ENCODE results near the gene MEIS1. TPM values are rescaled to one million over a fixed set of nuclear protein-coding genes. Genes with fewer than 3 reads are reported as not detected.

The MEIS1 gene
- total RNA-seq, 1 experiment from 2014 or later, result 9.1 TPM

DNA sequence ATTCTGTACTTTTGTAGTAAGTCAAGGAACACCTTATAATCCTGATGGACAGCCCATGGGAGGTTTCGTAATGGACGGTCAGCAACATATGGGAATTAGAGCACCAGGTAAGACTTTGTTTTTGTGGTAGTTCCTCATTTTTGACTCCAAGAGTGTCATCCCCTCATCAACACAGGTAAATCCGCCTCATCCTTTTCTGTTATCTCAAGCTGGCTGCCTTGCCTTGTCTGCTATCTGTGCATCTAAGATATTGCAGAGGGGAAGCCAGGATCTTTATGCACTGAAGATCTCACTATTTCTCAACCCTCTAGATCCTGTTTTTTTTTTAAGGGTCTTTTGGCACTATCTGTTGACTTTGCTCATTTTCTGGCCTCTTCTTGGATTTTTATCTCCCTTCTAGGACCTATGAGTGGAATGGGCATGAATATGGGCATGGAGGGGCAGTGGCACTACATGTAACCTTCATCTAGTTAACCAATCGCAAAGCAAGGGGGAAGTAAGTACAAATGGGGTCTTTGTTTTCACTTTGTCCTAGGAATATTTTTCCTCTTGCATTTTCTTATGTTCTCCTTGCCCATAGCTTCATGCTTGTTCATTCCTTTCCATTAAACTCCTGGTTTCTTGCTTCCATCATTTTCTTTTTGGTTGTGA, 133.8 kb downstream of the MEIS1 start:
- no peaks in the 10 kb centered on the region for H3K4me1 ChIP-seq (replicated peaks; ENCODE audit: insufficient read depth)
- H3K79me2 ChIP-seq (ENCODE audit: low read depth), result no peaks in the 10 kb centered on the region
- H3K36me3 ChIP-seq (ENCODE audit: low read depth), result no peaks in the 10 kb centered on the region
- ChIA-PET POLR2A (ENCODE audit: unreplicated experiment) (no interaction called here), CTCF (no interaction called here)
- no TSS peak for BruUV-seq (replicated peaks)
- H3K4me3 ChIP-seq, result no peak overlapping the region
- H4K20me1 ChIP-seq (ENCODE audit: insufficient read depth), result no peaks in the 10 kb centered on the region
- intact Hi-C loops (cut with micrococcal nuclease; ENCODE audit: unreplicated experiment), result no loop called here
- no peak overlapping the region for H3K27ac ChIP-seq
- H3F3A ChIP-seq (ENCODE audit: insufficient read depth, low read depth), result no peaks in the 10 kb centered on the region
- TF ChIP-seq, protein P1, sequence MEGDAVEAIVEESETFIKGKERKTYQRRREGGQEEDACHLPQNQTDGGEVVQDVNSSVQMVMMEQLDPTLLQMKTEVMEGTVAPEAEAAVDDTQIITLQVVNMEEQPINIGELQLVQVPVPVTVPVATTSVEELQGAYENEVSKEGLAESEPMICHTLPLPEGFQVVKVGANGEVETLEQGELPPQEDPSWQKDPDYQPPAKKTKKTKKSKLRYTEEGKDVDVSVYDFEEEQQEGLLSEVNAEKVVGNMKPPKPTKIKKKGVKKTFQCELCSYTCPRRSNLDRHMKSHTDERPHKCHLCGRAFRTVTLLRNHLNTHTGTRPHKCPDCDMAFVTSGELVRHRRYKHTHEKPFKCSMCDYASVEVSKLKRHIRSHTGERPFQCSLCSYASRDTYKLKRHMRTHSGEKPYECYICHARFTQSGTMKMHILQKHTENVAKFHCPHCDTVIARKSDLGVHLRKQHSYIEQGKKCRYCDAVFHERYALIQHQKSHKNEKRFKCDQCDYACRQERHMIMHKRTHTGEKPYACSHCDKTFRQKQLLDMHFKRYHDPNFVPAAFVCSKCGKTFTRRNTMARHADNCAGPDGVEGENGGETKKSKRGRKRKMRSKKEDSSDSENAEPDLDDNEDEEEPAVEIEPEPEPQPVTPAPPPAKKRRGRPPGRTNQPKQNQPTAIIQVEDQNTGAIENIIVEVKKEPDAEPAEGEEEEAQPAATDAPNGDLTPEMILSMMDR (conservative IDR thresholded peaks at IDR 0.05), result no peak
- no peak for TF ChIP-seq EZH2 (IDR thresholded peaks at IDR 0.05; ENCODE audit: low read depth)
- no peak for DNase-seq
- H3K4me2 ChIP-seq, result no peak overlapping the region
- H3K9me2 ChIP-seq (ENCODE audit: insufficient read depth), result no peaks in the 10 kb centered on the region
- H2AFZ ChIP-seq, result no peak overlapping the region
- no peaks in the 10 kb centered on the region for H3K9me3 ChIP-seq (ENCODE audit: insufficient read depth, low read depth)
- H3K27me3 ChIP-seq (ENCODE audit: insufficient read depth, low read depth), result no peaks in the 10 kb centered on the region

DNA sequence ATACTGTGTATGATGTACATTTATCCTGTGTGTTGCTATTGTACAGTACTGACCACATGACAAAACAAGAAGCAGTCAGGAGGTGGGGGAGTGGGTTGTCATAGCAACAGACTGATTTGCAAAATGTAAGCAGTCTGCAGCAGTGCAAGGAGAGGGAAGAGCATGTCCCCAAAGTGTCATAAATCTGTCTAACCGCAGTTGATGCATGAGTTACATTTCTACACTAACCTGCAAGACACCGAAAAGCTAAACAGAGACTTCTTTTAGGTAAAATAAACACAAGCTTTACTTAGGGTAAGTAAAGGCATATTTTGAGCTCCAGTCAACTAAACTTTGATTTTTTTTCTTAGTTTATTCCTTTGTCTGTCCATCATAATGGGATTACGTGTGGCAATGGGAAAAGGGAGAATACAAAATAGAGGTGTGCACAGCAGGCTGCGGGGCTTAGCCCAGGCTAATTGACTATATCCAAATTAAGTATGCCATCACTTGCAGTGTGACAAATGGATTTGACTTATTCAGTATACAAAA, 134.5 kb downstream of the MEIS1 start:
- CTCF ChIA-PET, result no interaction called here
- DNase-seq, result no peak
- Histone ChIP-seq H2AFZ (no peak overlapping the region), H3K9me2 (ENCODE audit: insufficient read depth) (no peaks in the 10 kb centered on the region), H3F3A (ENCODE audit: insufficient read depth, low read depth) (no peaks in the 10 kb centered on the region), H3K4me2 (no peak overlapping the region), H3K4me1 (replicated peaks; ENCODE audit: insufficient read depth) (0 out of 2 replicates have a peak, but pooled peaks cover under 1% of the 10 kb centered on the region), H3K36me3 (ENCODE audit: low read depth) (no peaks in the 10 kb centered on the region), H3K27me3 (ENCODE audit: insufficient read depth, low read depth) (no peaks in the 10 kb centered on the region), H3K27ac (no peak overlapping the region), H3K9me3 (ENCODE audit: insufficient read depth, low read depth) (no peaks in the 10 kb centered on the region), H3K4me3 (no peak overlapping the region), H4K20me1 (ENCODE audit: insufficient read depth) (no peaks in the 10 kb centered on the region), H3K79me2 (ENCODE audit: low read depth) (no peaks in the 10 kb centered on the region)
- TF ChIP-seq, protein P1 (conservative IDR thresholded peaks at IDR 0.05), result no peak
- TF ChIP-seq EZH2 (IDR thresholded peaks at IDR 0.05; ENCODE audit: low read depth), result no peak
- intact Hi-C loops (cut with micrococcal nuclease; ENCODE audit: unreplicated experiment), result no loop called here
- POLR2A ChIA-PET (ENCODE audit: unreplicated experiment), result no interaction called here
- no TSS peak for BruUV-seq (replicated peaks)

DNA sequence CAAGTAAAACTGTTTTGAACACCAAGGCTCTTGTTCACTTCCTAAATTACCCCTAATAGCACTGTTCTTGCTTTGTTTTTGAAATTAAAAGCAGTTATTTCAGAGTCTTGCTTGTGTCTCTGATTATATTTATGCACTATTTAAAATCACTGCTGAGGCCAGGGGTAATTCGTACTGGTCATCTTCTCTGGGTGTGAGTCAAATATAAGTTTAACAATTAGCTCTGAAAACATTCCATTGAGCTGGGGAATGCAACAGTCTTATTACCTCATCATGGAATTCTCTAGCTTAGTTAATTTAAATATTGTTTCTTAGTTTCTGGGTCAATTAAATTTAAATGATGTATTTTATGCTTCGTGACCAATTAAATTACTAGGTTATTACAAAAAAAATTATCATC, 135.0 kb downstream of the MEIS1 start:
- Histone ChIP-seq H3K4me1 (replicated peaks; ENCODE audit: insufficient read depth) (0 out of 2 replicates have a peak, but pooled peaks cover 3% of the 10 kb centered on the region), H3K9me3 (ENCODE audit: insufficient read depth, low read depth) (no peaks in the 10 kb centered on the region), H3K36me3 (ENCODE audit: low read depth) (no peaks in the 10 kb centered on the region), H3K27ac (no peak overlapping the region), H3F3A (ENCODE audit: insufficient read depth, low read depth) (no peaks in the 10 kb centered on the region), H3K4me3 (no peak overlapping the region), H3K79me2 (ENCODE audit: low read depth) (no peaks in the 10 kb centered on the region), H3K9me2 (ENCODE audit: insufficient read depth) (no peaks in the 10 kb centered on the region), H3K27me3 (ENCODE audit: insufficient read depth, low read depth) (no peaks in the 10 kb centered on the region), H4K20me1 (ENCODE audit: insufficient read depth) (no peaks in the 10 kb centered on the region), H2AFZ (no peak overlapping the region), H3K4me2 (no peak overlapping the region)
- TF ChIP-seq EZH2 (IDR thresholded peaks at IDR 0.05; ENCODE audit: low read depth), result no peak
- TF ChIP-seq, protein P1 (conservative IDR thresholded peaks at IDR 0.05), result no peak
- DNase-seq, result no peak
- ChIA-PET POLR2A (ENCODE audit: unreplicated experiment) (no interaction called here), CTCF (no interaction called here)
- intact Hi-C loops (cut with micrococcal nuclease; ENCODE audit: unreplicated experiment), result loop anchor here (10.0 kb wide), 1 partner anchor 905 kb away; no protein-coding TSS in a partner anchor
- BruUV-seq (replicated peaks), result no TSS peak
